ENCODE data around the gene MLXIP. TPM values are rescaled to one million over a fixed set of nuclear protein-coding genes. Genes with fewer than 3 reads are reported as not detected.

Gene MLXIP
- polyA plus RNA-seq, 4 donors: 8.5 to 55.0 (median 30.5) TPM

DNA sequence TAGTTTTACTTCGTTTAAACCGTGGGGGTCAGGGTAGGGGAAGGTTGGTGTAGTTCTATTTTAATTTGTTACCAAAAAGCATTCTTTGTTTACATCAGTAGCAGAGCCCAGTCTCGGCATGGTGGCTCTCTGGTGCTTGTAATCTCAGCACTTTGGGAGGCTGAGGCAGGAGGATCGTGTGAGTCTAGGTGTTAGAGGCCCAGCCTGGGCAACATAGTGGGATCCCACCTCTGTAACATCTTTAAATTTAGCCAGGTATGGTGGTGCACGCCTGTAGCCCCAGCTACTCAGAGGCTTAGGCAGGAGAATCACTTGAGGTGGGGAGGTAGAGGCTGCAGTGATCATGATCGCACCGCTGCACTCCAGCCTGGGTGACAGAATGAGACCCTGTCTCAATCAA is 106.5 kb downstream of the MLXIP start:
- FAIRE-seq: no peak
- H3K27ac ChIP-seq (ENCODE audit: low read depth in 1 of 3, low read length in 2 of 3): no peak overlapping the region

DNA sequence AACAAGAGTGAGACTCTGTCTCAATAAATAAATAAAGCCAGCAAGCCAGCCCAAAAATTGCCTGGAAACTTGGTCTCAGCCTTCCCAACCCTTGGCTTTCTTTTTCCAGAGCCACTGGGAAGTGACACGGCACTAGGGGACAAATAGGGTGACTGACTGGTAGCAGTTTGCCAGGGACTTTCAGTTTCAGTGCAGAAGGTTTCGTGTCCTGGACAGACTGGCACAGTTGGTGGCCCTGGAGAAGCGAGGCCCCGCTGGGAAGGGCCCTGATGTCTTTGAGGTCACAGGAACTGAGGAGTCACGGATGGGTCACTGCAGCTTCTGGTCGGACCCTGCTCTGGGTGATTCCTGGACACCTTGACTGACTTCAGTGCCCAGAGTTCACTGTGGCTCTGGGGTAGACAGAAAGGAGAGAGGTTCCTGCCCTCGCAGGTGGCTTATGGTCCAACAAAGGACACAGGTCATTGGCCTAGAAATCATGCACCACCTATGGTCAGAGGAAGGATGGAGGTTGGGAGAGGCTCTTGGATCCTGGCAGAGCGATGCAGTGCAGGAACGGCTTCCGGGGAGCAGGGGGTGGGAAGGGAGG is 107.0 kb downstream of the MLXIP start:
- Histone ChIP-seq H3K9me3 (ENCODE audit: control insufficient read depth in 2 of 2, insufficient read depth in 1 of 2, low read depth in 1 of 2, low read length in 1 of 2) (no peaks in the 10 kb centered on the region), H3K27me3 (ENCODE audit: control insufficient read depth in 3 of 3, insufficient read depth in 3 of 3, low read length in 3 of 3) (peaks cover 0 to 2% (median 0%) of the 10 kb centered on the region in 3 donors), H3K4me1 (ENCODE audit: control insufficient read depth in 3 of 3, insufficient read depth in 2 of 3, low read depth in 1 of 3, low read length in 2 of 3) (peaks cover 0 to 7% (median 0%) of the 10 kb centered on the region in 3 donors), H3K36me3 (ENCODE audit: control insufficient read depth in 3 of 3, insufficient read depth in 2 of 3, low read depth in 1 of 3, low read length in 3 of 3) (no peaks in the 10 kb centered on the region), H3K27ac (ENCODE audit: low read depth in 1 of 3, low read length in 2 of 3) (no peak overlapping the region), H3K4me3 (ENCODE audit: low read depth in 1 of 3, low read length in 3 of 3) (no peak overlapping the region)
- no peak for FAIRE-seq
- WGBS, 3 donors: 61 to 77% (median 70%) methylated on average over 9 to 10 of the region's 10 CpGs
- peak in 1 of 2 donors; percentile 29 for DNase-seq

More for the DNA sequence above, 106.5 kb downstream of the MLXIP start:
- WGBS, 3 donors: 88 to 96% (median 95%) methylated on average over 7 of the region's 7 CpGs
- H3K27me3 ChIP-seq (ENCODE audit: control insufficient read depth in 3 of 3, insufficient read depth in 3 of 3, low read length in 3 of 3): peaks cover 0 to 2% (median 0%) of the 10 kb centered on the region in 3 donors
- no peaks in the 10 kb centered on the region for H3K36me3 ChIP-seq (ENCODE audit: control insufficient read depth in 3 of 3, insufficient read depth in 2 of 3, low read depth in 1 of 3, low read length in 3 of 3)
- H3K9me3 ChIP-seq (ENCODE audit: control insufficient read depth in 2 of 2, insufficient read depth in 1 of 2, low read depth in 1 of 2, low read length in 1 of 2): no peaks in the 10 kb centered on the region
- no peak overlapping the region for H3K4me3 ChIP-seq (ENCODE audit: low read depth in 1 of 3, low read length in 3 of 3)
- no peak for DNase-seq
- H3K4me1 ChIP-seq (ENCODE audit: control insufficient read depth in 3 of 3, insufficient read depth in 2 of 3, low read depth in 1 of 3, low read length in 2 of 3): peaks cover 0 to 7% (median 0%) of the 10 kb centered on the region in 3 donors

DNA sequence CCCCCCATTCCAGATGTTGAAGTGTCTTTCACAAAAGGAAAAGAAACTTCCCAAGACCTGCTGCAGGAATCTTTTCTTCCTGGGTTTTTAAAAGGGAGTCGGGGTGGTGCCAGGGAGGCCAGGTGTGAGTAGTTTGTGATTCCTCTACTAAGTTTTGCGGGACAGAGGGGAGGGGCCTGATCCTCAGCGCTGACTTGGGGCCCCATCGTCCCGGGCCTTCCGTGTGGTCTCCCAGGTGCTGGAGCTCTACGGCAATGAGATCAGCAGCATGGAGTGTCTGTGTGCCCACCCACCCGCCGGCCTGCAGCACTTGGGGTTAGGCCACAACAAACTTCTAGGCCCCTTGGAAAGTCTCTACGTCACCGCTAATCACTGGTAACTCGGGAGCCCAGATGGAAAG is 108.9 kb downstream of the MLXIP start:
- Histone ChIP-seq H3K4me1 (ENCODE audit: control insufficient read depth in 3 of 3, insufficient read depth in 2 of 3, low read depth in 1 of 3, low read length in 2 of 3) (peaks cover 0 to 6% (median 0%) of the 10 kb centered on the region in 3 donors), H3K36me3 (ENCODE audit: control insufficient read depth in 3 of 3, insufficient read depth in 2 of 3, low read depth in 1 of 3, low read length in 3 of 3) (no peaks in the 10 kb centered on the region), H3K9me3 (ENCODE audit: control insufficient read depth in 2 of 2, insufficient read depth in 1 of 2, low read depth in 1 of 2, low read length in 1 of 2) (no peaks in the 10 kb centered on the region), H3K4me3 (ENCODE audit: low read depth in 1 of 3, low read length in 3 of 3) (no peak overlapping the region), H3K27me3 (ENCODE audit: control insufficient read depth in 3 of 3, insufficient read depth in 3 of 3, low read length in 3 of 3) (peaks cover 0 to 2% (median 0%) of the 10 kb centered on the region in 3 donors), H3K27ac (ENCODE audit: low read depth in 1 of 3, low read length in 2 of 3) (no peak overlapping the region)
- WGBS, 3 donors: 76 to 88% (median 82%) methylated on average over 12 of the region's 12 CpGs
- FAIRE-seq (no peak), DNase-seq (no peak)

DNA sequence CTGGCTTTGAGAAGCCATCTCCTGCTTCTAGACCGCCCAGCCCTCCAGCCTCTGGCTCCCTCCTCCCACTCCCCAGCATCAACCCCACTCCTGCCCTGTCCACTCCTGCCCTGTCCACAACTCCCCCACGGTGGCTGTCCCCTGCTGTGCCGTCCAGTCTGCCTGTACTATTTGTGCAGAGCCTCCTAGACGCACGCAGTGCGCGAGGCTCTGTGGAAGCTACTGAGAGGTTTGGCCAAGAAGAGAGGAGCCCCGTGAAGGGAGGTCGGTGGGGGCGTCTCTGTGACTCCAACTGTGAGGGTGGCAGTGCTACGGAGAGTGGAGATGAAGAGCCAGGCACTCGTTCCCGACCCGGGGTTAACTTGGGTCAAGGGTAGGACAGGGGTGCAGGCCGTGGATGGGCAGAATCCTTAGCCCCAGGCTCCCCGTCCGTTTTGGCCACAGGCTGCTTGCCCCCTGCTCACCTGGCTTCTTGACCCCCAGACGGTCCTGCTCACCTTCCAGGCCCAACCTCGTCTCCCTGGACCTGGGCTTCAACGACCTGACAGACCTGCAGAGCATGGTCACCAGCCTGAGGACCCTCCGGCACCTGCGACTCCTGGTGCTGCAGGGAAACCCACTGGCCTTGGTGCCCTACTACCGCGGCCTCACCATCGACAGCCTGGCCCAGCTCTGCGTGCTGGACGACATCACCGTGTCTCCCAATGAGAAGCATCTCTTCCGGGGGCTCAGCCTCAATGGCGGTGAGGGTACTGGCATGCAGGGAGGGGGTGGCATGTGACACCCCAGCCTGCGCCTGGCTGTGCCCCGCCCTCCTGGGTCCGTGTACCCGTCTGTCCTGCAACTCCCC is 111.3 kb downstream of the MLXIP start:
- whole genome bisulfite sequencing, 3 donors: 86 to 89% (median 88%) methylated on average over 33 to 34 of the region's 34 CpGs

DNA sequence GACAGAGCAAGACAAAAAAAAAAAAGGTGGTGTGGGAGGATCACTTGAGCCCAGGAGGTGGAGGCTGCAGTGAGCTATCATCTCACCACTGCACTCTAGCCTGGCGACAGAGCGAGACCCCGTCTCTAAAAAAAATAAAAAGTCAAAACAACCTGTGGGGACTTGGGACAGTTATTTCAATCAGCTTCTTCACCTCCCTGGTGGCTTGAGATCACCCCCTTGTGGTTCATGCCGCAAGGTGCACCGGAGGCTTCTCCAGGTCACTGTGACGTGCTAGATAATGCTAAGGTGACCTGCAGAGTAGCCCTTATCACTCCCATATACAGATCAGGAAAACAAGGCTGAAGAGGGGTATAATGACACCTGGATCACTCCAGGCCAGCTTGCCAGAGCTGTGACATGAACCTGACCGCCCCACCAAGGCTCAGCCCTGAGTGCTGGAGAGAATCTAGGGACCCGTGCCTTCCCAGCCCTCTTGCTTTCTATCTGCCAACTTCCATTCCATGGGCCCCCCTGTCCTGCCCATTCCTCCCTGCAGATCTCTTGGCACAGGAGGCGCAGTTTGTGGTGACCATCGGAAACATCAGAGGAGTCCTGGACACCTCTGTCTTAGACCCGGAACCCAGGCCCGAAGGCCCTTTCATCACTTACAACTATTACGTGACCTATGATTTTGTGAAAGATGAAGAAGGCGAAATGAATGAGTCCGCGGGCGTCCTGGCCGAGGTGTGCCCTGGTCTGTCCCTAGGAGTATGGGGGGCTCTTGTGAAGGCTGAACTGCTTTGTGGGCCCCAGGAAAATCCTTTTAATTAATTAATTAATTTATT is 112.5 kb downstream of the MLXIP start:
- WGBS, 3 donors: 60 to 67% (median 62%) methylated on average over 18 of the region's 18 CpGs
- Histone ChIP-seq H3K27ac (ENCODE audit: low read depth in 1 of 3, low read length in 2 of 3) (no peak overlapping the region), H3K9me3 (ENCODE audit: control insufficient read depth in 2 of 2, insufficient read depth in 1 of 2, low read depth in 1 of 2, low read length in 1 of 2) (peaks cover 0 to 5% of the 10 kb centered on the region in 2 donors), H3K36me3 (ENCODE audit: control insufficient read depth in 3 of 3, insufficient read depth in 2 of 3, low read depth in 1 of 3, low read length in 3 of 3) (no peaks in the 10 kb centered on the region), H3K4me3 (ENCODE audit: low read depth in 1 of 3, low read length in 3 of 3) (no peak overlapping the region), H3K27me3 (ENCODE audit: control insufficient read depth in 3 of 3, insufficient read depth in 3 of 3, low read length in 3 of 3) (no peaks in the 10 kb centered on the region), H3K4me1 (ENCODE audit: control insufficient read depth in 3 of 3, insufficient read depth in 2 of 3, low read depth in 1 of 3, low read length in 2 of 3) (no peaks in the 10 kb centered on the region)
- FAIRE-seq: no peak
- peak; percentile 80 to 81 for DNase-seq

More for the DNA sequence above, 111.3 kb downstream of the MLXIP start:
- H3K4me3 ChIP-seq (ENCODE audit: low read depth in 1 of 3, low read length in 3 of 3): no peak overlapping the region
- FAIRE-seq: no peak
- no peak for DNase-seq
- no peak overlapping the region for H3K27ac ChIP-seq (ENCODE audit: low read depth in 1 of 3, low read length in 2 of 3)
- H3K9me3 ChIP-seq (ENCODE audit: control insufficient read depth in 2 of 2, insufficient read depth in 1 of 2, low read depth in 1 of 2, low read length in 1 of 2): no peaks in the 10 kb centered on the region
- H3K27me3 ChIP-seq (ENCODE audit: control insufficient read depth in 3 of 3, insufficient read depth in 3 of 3, low read length in 3 of 3): no peaks in the 10 kb centered on the region
- no peaks in the 10 kb centered on the region for H3K36me3 ChIP-seq (ENCODE audit: control insufficient read depth in 3 of 3, insufficient read depth in 2 of 3, low read depth in 1 of 3, low read length in 3 of 3)
- no peaks in the 10 kb centered on the region for H3K4me1 ChIP-seq (ENCODE audit: control insufficient read depth in 3 of 3, insufficient read depth in 2 of 3, low read depth in 1 of 3, low read length in 2 of 3)

DNA sequence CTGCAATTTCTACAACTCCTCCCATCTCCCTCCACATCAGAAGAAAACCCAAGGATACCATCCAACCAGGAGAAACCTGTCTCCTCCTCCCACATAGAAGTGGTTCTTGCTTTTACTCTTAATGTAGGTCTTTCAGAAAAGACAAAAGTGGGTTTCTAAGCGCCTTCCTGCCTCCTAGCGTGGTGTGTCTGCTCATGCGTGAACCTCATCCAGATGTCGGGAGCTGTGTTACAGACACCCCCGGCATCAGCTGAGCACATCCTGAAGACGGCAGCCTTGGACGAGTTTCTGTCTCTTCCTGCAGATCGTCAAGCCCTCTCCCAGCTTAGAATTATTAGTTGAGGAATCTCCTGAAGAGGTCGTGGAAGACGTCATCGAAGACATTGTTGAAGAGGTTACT is 113.9 kb downstream of the MLXIP start:
- no peak overlapping the region for H3K27ac ChIP-seq (ENCODE audit: low read depth in 1 of 3, low read length in 2 of 3)
- 76 to 89% (median 85%) methylated on average over 11 of the region's 11 CpGs for WGBS, 3 donors
- FAIRE-seq: no peak
- no peaks in the 10 kb centered on the region for H3K36me3 ChIP-seq (ENCODE audit: control insufficient read depth in 3 of 3, insufficient read depth in 2 of 3, low read depth in 1 of 3, low read length in 3 of 3)
- no peaks in the 10 kb centered on the region for H3K27me3 ChIP-seq (ENCODE audit: control insufficient read depth in 3 of 3, insufficient read depth in 3 of 3, low read length in 3 of 3)
- no peak for DNase-seq
- H3K9me3 ChIP-seq (ENCODE audit: control insufficient read depth in 2 of 2, insufficient read depth in 1 of 2, low read depth in 1 of 2, low read length in 1 of 2): peaks cover 0 to 5% of the 10 kb centered on the region in 2 donors
- no peak overlapping the region for H3K4me3 ChIP-seq (ENCODE audit: low read depth in 1 of 3, low read length in 3 of 3)
- H3K4me1 ChIP-seq (ENCODE audit: control insufficient read depth in 3 of 3, insufficient read depth in 2 of 3, low read depth in 1 of 3, low read length in 2 of 3): no peaks in the 10 kb centered on the region

DNA sequence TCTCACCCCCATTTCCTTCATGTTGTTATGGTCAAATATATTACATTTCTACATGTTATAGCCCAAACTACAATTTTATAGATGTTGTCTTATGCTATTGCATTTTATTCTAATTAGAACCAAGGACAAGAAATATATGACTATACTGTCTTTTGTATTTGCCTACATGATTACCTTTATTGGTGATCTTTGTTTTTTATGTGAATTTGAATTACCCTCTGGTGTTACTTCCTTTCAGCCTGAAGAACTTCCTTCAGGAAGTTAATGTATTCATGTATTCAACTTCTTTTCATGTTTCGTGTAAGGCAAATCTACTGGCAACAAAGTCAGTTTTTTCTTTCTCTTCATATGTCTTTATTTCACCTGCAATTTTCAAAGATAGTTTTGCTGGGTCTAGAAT is 116.2 kb downstream of the MLXIP start:
- no peak overlapping the region for H3K4me3 ChIP-seq (ENCODE audit: low read depth in 1 of 3, low read length in 3 of 3)
- FAIRE-seq: no peak
- H3K27me3 ChIP-seq (ENCODE audit: control insufficient read depth in 3 of 3, insufficient read depth in 3 of 3, low read length in 3 of 3): peaks cover 0 to 2% (median 0%) of the 10 kb centered on the region in 3 donors
- peaks cover 0 to 5% of the 10 kb centered on the region in 2 donors for H3K9me3 ChIP-seq (ENCODE audit: control insufficient read depth in 2 of 2, insufficient read depth in 1 of 2, low read depth in 1 of 2, low read length in 1 of 2)
- H3K36me3 ChIP-seq (ENCODE audit: control insufficient read depth in 3 of 3, insufficient read depth in 2 of 3, low read depth in 1 of 3, low read length in 3 of 3): no peaks in the 10 kb centered on the region
- 75 to 91% (median 77%) methylated on average over 1 of the region's 1 CpG for WGBS, 3 donors
- DNase-seq: no peak
- no peaks in the 10 kb centered on the region for H3K4me1 ChIP-seq (ENCODE audit: control insufficient read depth in 3 of 3, insufficient read depth in 2 of 3, low read depth in 1 of 3, low read length in 2 of 3)
- no peak overlapping the region for H3K27ac ChIP-seq (ENCODE audit: low read depth in 1 of 3, low read length in 2 of 3)

DNA sequence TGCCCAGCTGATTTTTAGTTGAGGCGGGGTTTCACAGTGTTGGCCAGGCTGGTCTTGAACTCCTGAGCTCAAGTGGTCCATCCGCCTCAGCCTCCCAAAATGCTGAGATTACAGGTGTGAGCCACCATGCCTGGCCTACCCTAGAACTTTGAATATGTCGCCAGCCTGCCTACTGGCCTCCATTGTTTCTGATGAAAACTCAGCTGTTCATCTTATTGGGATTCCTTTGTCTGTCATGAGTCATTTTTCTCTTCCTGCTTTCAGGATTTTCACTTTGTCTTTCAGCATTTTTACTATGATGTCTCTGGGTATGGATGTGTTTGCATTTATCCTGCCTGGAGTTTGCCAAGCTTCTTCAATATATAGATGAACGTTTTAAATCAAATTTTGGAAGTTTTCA is 116.8 kb downstream of the MLXIP start:
- 89 to 93% (median 90%) methylated on average over 4 of the region's 4 CpGs for WGBS, 3 donors
- DNase-seq (no peak), FAIRE-seq (no peak)
- H3K27ac ChIP-seq (ENCODE audit: low read depth in 1 of 3, low read length in 2 of 3): no peak overlapping the region
- H3K36me3 ChIP-seq (ENCODE audit: control insufficient read depth in 3 of 3, insufficient read depth in 2 of 3, low read depth in 1 of 3, low read length in 3 of 3): no peaks in the 10 kb centered on the region
- peaks cover 0 to 4% (median 0%) of the 10 kb centered on the region in 3 donors for H3K27me3 ChIP-seq (ENCODE audit: control insufficient read depth in 3 of 3, insufficient read depth in 3 of 3, low read length in 3 of 3)
- H3K4me3 ChIP-seq (ENCODE audit: low read depth in 1 of 3, low read length in 3 of 3): no peak overlapping the region
- peaks cover 0 to 5% of the 10 kb centered on the region in 2 donors for H3K9me3 ChIP-seq (ENCODE audit: control insufficient read depth in 2 of 2, insufficient read depth in 1 of 2, low read depth in 1 of 2, low read length in 1 of 2)
- peaks cover 0 to 5% (median 0%) of the 10 kb centered on the region in 3 donors for H3K4me1 ChIP-seq (ENCODE audit: control insufficient read depth in 3 of 3, insufficient read depth in 2 of 3, low read depth in 1 of 3, low read length in 2 of 3)
